HG02642 (cell line): ENCODE results near the gene FAM76A.
A peak's percentile ranks its signal among the peaks of the same experiment; 100 is the strongest.
"Not testable (repeated sequence)": the region's sequence is repeated elsewhere in the genome, so short reads cannot be mapped to it uniquely, and the experiment has no call there.

Experiments used
- ATAC-seq: cut with Tn5 transposase; IDR thresholded peaks from one replicate; pipeline ENCODE4 v1.9.1; 2021; ENCODE audit warnings: mild to moderate bottlenecking; ENCODE audit not compliant: unreplicated experiment, poor library complexity

The FAM76A gene

GRCh38 chr1:27725374-27726172, at the start of gene FAM76A:
FAM76A (plus strand) TSS chr1:27725961; CDS start chr1:27726081, 120 bp downstream.
- ATAC-seq: peak; percentile 94

GRCh38 chr1:27676410-27676809, 49.4 kb upstream of the FAM76A start:
- no peak for ATAC-seq

GRCh38 chr1:27678747-27679146, 47.0 kb upstream of the FAM76A start:
- ATAC-seq: no peak

GRCh38 chr1:27680225-27680791, 45.5 kb upstream of the FAM76A start:
- ATAC-seq: not testable (repeated sequence)

GRCh38 chr1:27681580-27681979, 44.2 kb upstream of the FAM76A start:
- ATAC-seq: not testable (repeated sequence)

GRCh38 chr1:27682351-27682944, 43.3 kb upstream of the FAM76A start:
- ATAC-seq: no peak

GRCh38 chr1:27684176-27684575, 41.6 kb upstream of the FAM76A start:
- ATAC-seq: no peak

GRCh38 chr1:27686223-27686990, 39.4 kb upstream of the FAM76A start:
- ATAC-seq: no peak

- ATAC-seq: no peak
Measured at GRCh38 chr1:27687906-27688305, 37.9 kb upstream of the FAM76A start.

GRCh38 chr1:27689423-27690173, 36.2 kb upstream of the FAM76A start:
- ATAC-seq: peak; percentile 65

- no peak for ATAC-seq
Measured at GRCh38 chr1:27690183-27690582, 35.6 kb upstream of the FAM76A start.

- not testable (repeated sequence) for ATAC-seq
Measured at GRCh38 chr1:27696835-27697234, 28.9 kb upstream of the FAM76A start.

- ATAC-seq: no peak
Measured at GRCh38 chr1:27704958-27705357, 20.8 kb upstream of the FAM76A start.

GRCh38 chr1:27705545-27705944, 20.2 kb upstream of the FAM76A start:
- no peak for ATAC-seq

- no peak for ATAC-seq
Measured at GRCh38 chr1:27710574-27710973, 15.2 kb upstream of the FAM76A start.

GRCh38 chr1:27713139-27713725, 12.5 kb upstream of the FAM76A start:
- ATAC-seq: no peak

- ATAC-seq: no peak
Measured at GRCh38 chr1:27713869-27714513, 11.8 kb upstream of the FAM76A start.

GRCh38 chr1:27716262-27716895, 9.4 kb upstream of the FAM76A start:
- no peak for ATAC-seq
